H9 (cell line): ENCODE measurements around the gene RIIAD1. TPM values are rescaled to one million over a fixed set of nuclear protein-coding genes. Genes with fewer than 3 reads are reported as not detected.
A peak's percentile ranks its signal among the peaks of the same experiment; 100 is the strongest.

Experiments
- DNase-seq: peaks from one replicate; pipeline ENCODE4 v3.0.0-alpha.2; 2017
- H2AFZ ChIP-seq: one replicate; pipeline ENCODE4 v1.6.1; 2013; ENCODE audit warnings: mild to moderate bottlenecking, low read length, control low read depth, moderate library complexity
- H2AK5ac ChIP-seq: 2 replicates; pipeline ENCODE4 v1.6.1; 2013; ENCODE audit warnings: low read length, control low read depth, mixed read lengths; ENCODE audit not compliant: insufficient read length
- H2BK120ac ChIP-seq: one replicate; pipeline ENCODE4 v1.6.1; 2013; ENCODE audit warnings: low read depth, mild to moderate bottlenecking, low read length, control low read depth, inconsistent platforms; ENCODE audit not compliant: poor library complexity, severe bottlenecking
- H2BK12ac ChIP-seq: 2 replicates; pipeline ENCODE4 v1.6.1; 2013; ENCODE audit warnings: low read length, control low read depth, mixed read lengths, low read depth; ENCODE audit not compliant: insufficient read length
- H2BK15ac ChIP-seq: 2 replicates; pipeline ENCODE4 v1.6.1; 2013; ENCODE audit warnings: low read depth, low read length, control low read depth
- H2BK20ac ChIP-seq: one replicate; pipeline ENCODE4 v1.6.1; 2013; ENCODE audit warnings: low read depth, mild to moderate bottlenecking, low read length, control low read depth, inconsistent platforms; ENCODE audit not compliant: poor library complexity, severe bottlenecking
- H2BK5ac ChIP-seq: 2 replicates; pipeline ENCODE4 v1.6.1; 2013; ENCODE audit warnings: low read length, control low read depth, mixed read lengths; ENCODE audit not compliant: insufficient read length
- H3K14ac ChIP-seq: 2 replicates; pipeline ENCODE4 v1.6.1; 2013; ENCODE audit warnings: low read length, control low read depth; ENCODE audit not compliant: insufficient read depth
- H3K18ac ChIP-seq: 2 replicates; pipeline ENCODE4 v1.6.1; 2013; ENCODE audit warnings: low read depth, mild to moderate bottlenecking, mixed read lengths, low read length, control low read depth; ENCODE audit not compliant: insufficient read length
- H3K23ac ChIP-seq: 2 replicates; pipeline ENCODE4 v1.6.1; 2013; ENCODE audit warnings: low read length, control low read depth, mixed read lengths, low read depth; ENCODE audit not compliant: insufficient read length
- H3K23me2 ChIP-seq: 2 replicates; pipeline ENCODE4 v1.6.1; 2013; ENCODE audit warnings: low read depth, mild to moderate bottlenecking, mixed read lengths, low read length, control low read depth; ENCODE audit not compliant: insufficient read length, poor library complexity, severe bottlenecking
- H3K27ac ChIP-seq: 2 replicates; pipeline ENCODE4 v1.5.1; 2013; ENCODE audit warnings: low read length, control low read depth, mixed read lengths, low read depth; ENCODE audit not compliant: insufficient read length
- H3K27me3 ChIP-seq: 2 replicates; pipeline ENCODE4 v1.6.1; 2013; ENCODE audit warnings: low read length, control low read depth, inconsistent platforms; ENCODE audit not compliant: insufficient read depth
- H3K4ac ChIP-seq: 2 replicates; pipeline ENCODE4 v1.6.1; 2013; ENCODE audit warnings: low read depth, mild to moderate bottlenecking, control low read depth, inconsistent platforms, low read length, moderate library complexity
- H3K4me1 ChIP-seq: 2 replicates; pipeline ENCODE4 v1.6.1; 2013; ENCODE audit warnings: low read length, control low read depth, inconsistent platforms; ENCODE audit not compliant: insufficient read depth
- H3K4me2 ChIP-seq: 2 replicates; pipeline ENCODE4 v1.6.1; 2013; ENCODE audit warnings: low read length, control low read depth, mixed read lengths; ENCODE audit not compliant: insufficient read length, insufficient read depth
- H3K56ac ChIP-seq: 2 replicates; pipeline ENCODE4 v1.6.1; 2013; ENCODE audit warnings: low read depth, mild to moderate bottlenecking, mixed read lengths, low read length, control low read depth; ENCODE audit not compliant: insufficient read length
- H3K79me1 ChIP-seq: 2 replicates; pipeline ENCODE4 v1.6.1; 2013; ENCODE audit warnings: low read depth, mild to moderate bottlenecking, moderate library complexity, low read length, control low read depth, inconsistent platforms; ENCODE audit not compliant: insufficient read depth, poor library complexity, severe bottlenecking
- H3K79me2 ChIP-seq: 2 replicates; pipeline ENCODE4 v1.6.1; 2013; ENCODE audit warnings: low read length, control low read depth, inconsistent platforms; ENCODE audit not compliant: insufficient read depth
- H3K9ac ChIP-seq: 2 replicates; pipeline ENCODE4 v1.6.1; 2013; ENCODE audit warnings: low read length, control low read depth, mixed read lengths; ENCODE audit not compliant: insufficient read length; ENCODE audit errors: extremely low read depth
- H3K9me3 ChIP-seq: one replicate; pipeline ENCODE4 v1.6.1; 2013; ENCODE audit warnings: low read depth, low read length, inconsistent platforms; ENCODE audit not compliant: control insufficient read depth
- H3T11ph ChIP-seq: one replicate; pipeline ENCODE4 v1.6.1; 2013; ENCODE audit warnings: mild to moderate bottlenecking, low read length, control low read depth, inconsistent platforms
- H4K20me1 ChIP-seq: one replicate; pipeline ENCODE4 v1.6.1; 2013; ENCODE audit not compliant: control insufficient read depth, insufficient read length, insufficient read depth
- H4K5ac ChIP-seq: 2 replicates; pipeline ENCODE4 v1.6.1; 2013; ENCODE audit warnings: low read depth, mild to moderate bottlenecking, mixed read lengths, low read length, control low read depth; ENCODE audit not compliant: insufficient read length
- H4K8ac ChIP-seq: replicated peaks from 2 replicates; pipeline ENCODE4 v1.6.1; 2013; ENCODE audit warnings: low read length, control low read depth, mixed read lengths, low read depth; ENCODE audit not compliant: insufficient read length
- H4K91ac ChIP-seq: 2 replicates; pipeline ENCODE4 v1.6.1; 2013; ENCODE audit warnings: low read depth, mild to moderate bottlenecking, moderate library complexity, mixed read lengths, low read length, control low read depth; ENCODE audit not compliant: insufficient read length
- H3K27ac Mint-ChIP-seq, 3 experiments: 2 replicates in 2 of 3; 3 replicates in 1 of 3; pipeline ENCODE4 v1.8.0; 2020 to 2021; ENCODE audit warnings: mixed read lengths in 3 of 3, mild to moderate bottlenecking in 1 of 3, moderate library complexity in 1 of 3
- H3K27me3 Mint-ChIP-seq: 2 replicates; pipeline ENCODE4 v1.8.0; 2021; ENCODE audit warnings: low read depth, mild to moderate bottlenecking, moderate library complexity, mixed read lengths
- H3K36me3 Mint-ChIP-seq, 3 experiments: 2 replicates in 2 of 3; 3 replicates in 1 of 3; pipeline ENCODE4 v1.8.0; 2020 to 2021; ENCODE audit warnings: low read depth in 3 of 3, mixed read lengths in 3 of 3; ENCODE audit not compliant: insufficient read depth in 1 of 3
- H3K4me1 Mint-ChIP-seq, 2 experiments: 2 replicates each; pipeline ENCODE4 v1.8.0; 2020; ENCODE audit warnings: mixed read lengths in 2 of 2
- H3K4me3 Mint-ChIP-seq, 2 experiments: 2 replicates in 1 of 2; 3 replicates in 1 of 2; pipeline ENCODE4 v1.8.0; 2020 to 2021; ENCODE audit warnings: mild to moderate bottlenecking in 2 of 2, mixed read lengths in 2 of 2, moderate library complexity in 1 of 2
- H3K9me3 Mint-ChIP-seq, 2 experiments: 2 replicates in 1 of 2; 3 replicates in 1 of 2; pipeline ENCODE4 v1.8.0; 2020; ENCODE audit warnings: mild to moderate bottlenecking in 2 of 2, mixed read lengths in 2 of 2, moderate library complexity in 1 of 2
- CTCF ChIP-seq: fragments of 200-600 bp; sonication (generic); conservative IDR thresholded peaks from 3 replicates; pipeline ENCODE4 v1.8.0; 2021; ENCODE audit warnings: antibody characterized with exemption, mild to moderate bottlenecking
- WGBS: extraction: QIAGEN DNeasy Blood & Tissue Kit; methylation state at CpG from one replicate; pipeline ENCODE4 v1.1.7; 2013; ENCODE audit warnings: missing lambda C conversion rate, low lambda C conversion rate, mixed read lengths; ENCODE audit not compliant: insufficient read length; ENCODE audit errors: extremely low coverage; 5-methylcytosine and 5-hydroxymethylcytosine counted together
- total RNA-seq: library from RNA; stranded (reverse); gene quantifications from 2 replicates; pipeline ENCODE4 v1.2.1, GENCODE V29; 2021

Gene RIIAD1
- total RNA-seq, 1 experiment from 2014 or later, result 1.4 TPM

DNA sequence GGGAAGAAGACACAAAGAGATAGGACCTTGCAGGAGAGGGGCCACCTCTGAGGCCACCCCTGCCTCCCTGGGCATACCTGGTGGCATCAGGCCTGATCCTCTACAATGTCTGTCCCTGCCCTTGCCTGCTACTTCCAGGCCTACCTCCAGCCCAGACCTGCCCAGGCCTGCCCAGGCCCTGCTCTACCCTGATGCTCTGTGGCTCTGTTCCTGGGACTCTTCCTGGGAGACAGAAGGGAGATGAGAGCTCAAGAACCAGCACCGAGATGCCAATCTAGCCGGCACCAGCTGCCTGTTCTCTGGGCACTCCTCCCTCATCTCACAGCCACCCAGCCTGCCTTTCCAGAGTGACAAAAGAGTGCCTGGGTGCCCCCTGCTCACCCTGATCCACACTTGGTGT is 7.4 kb upstream of the RIIAD1 start:
- WGBS, result no CpG with 5 or more reads among the region's 2 CpGs
- H3K27me3 ChIP-seq, result peaks cover 10% of the 10 kb centered on the region; the same call in 1 of the 2 replicates

More for the DNA sequence above, 7.4 kb upstream of the RIIAD1 start:
- Histone ChIP-seq H3K79me1 (no peaks in the 10 kb centered on the region), H3K56ac (no peak overlapping the region), H4K20me1 (no peaks in the 10 kb centered on the region), H3K9ac (no peak overlapping the region), H4K8ac (no peak overlapping the region), H3T11ph (no peak overlapping the region), H4K5ac (no peak overlapping the region), H3K18ac (no peak overlapping the region), H2BK12ac (no peak overlapping the region), H3K9me3 (no peaks in the 10 kb centered on the region), H3K4me1 (0 out of 2 replicates have a peak, but pooled peaks cover 4% of the 10 kb centered on the region), H2BK120ac (no peak overlapping the region), H3K23ac (no peak overlapping the region), H3K27ac (no peak overlapping the region), H3K23me2 (peaks cover 14% of the 10 kb centered on the region), H2BK20ac (no peak overlapping the region), H2AK5ac (no peak overlapping the region), H3K14ac (no peak overlapping the region), H4K91ac (no peak overlapping the region), H2AFZ (no peak overlapping the region), H3K79me2 (no peaks in the 10 kb centered on the region), H2BK5ac (no peak overlapping the region), H2BK15ac (no peak overlapping the region), H3K4ac (no peak overlapping the region), H3K4me2 (no peak overlapping the region)
- peaks cover 28% of the 10 kb centered on the region for H3K27me3 Mint-ChIP-seq
- no peaks in the 10 kb centered on the region for H3K36me3 Mint-ChIP-seq
- DNase-seq, result no peak
- peak overlapping the region in 1 of 3 experiments; percentile 51; a peak in 2 of 7 replicates for H3K27ac Mint-ChIP-seq
- H3K4me3 Mint-ChIP-seq, result no peak overlapping the region
- H3K9me3 Mint-ChIP-seq, result no peaks in the 10 kb centered on the region
- no peak for TF ChIP-seq CTCF
- H3K4me1 Mint-ChIP-seq, result peaks cover 47 to 56% of the 10 kb centered on the region in 2 experiments
